Endothelial cell of umbilical vein (primary cell): Measurements from ENCODE around the gene AP5M1. TPM values are rescaled to one million over a fixed set of nuclear protein-coding genes. Genes with fewer than 3 reads are reported as not detected.

ENCODE experiments used
- BruUV-seq: library from RNA; stranded (reverse); fragments of 400-500 nt; replicated peaks from 2 replicates; lab custom pipeline; 2021; lab: Mats Ljungman, UMichigan
- CTCF ChIA-PET: fragments of 300-600, 350-600 bp; sonication (Branson Sonifier 250); formaldehyde crosslinking; loops from one replicate; lab custom pipeline; 2021; ENCODE audit warnings: antibody characterized with exemption, inconsistent platforms; lab: Charles Lee
- POLR2A ChIA-PET: fragments of 300-600, 350-600 bp; sonication (Branson Sonifier 250); formaldehyde crosslinking; loops from one replicate; lab custom pipeline; 2021; ENCODE audit warnings: antibody characterized with exemption, inconsistent platforms; lab: Charles Lee
- DNase-seq: peaks from one replicate; pipeline ENCODE4 v3.0.0-alpha.2; 2011; ENCODE audit warnings: low read depth, low spot score
- FAIRE-seq: peaks from 2 replicates; lab custom pipeline; 2011; peaks lifted over from hg19 to GRCh38; lab: Jason Lieb, UNC
- H2AFZ ChIP-seq: 2 replicates; pipeline ENCODE4 v1.6.0; 2012; ENCODE audit warnings: low read depth, low read length, control low read depth, inconsistent platforms
- H3K27ac ChIP-seq: 2 replicates; pipeline ENCODE4 v1.5.1; 2011; ENCODE audit warnings: low read depth, mild to moderate bottlenecking, control low read depth, low read length, moderate library complexity; ENCODE audit not compliant: insufficient read depth
- H3K27me3 ChIP-seq, 2 experiments: 2 replicates each; pipeline versions ENCODE4 v1.6.0 to v1.6.1; 2011; ENCODE audit warnings: low read length in 2 of 2, mixed read lengths in 1 of 2; ENCODE audit not compliant: control insufficient read depth in 2 of 2, insufficient read depth in 2 of 2
- H3K36me3 ChIP-seq, 2 experiments: 2 replicates in 1 of 2; 3 replicates in 1 of 2; pipeline ENCODE4 v1.5.1; 2011; ENCODE audit warnings: low read length in 2 of 2, mild to moderate bottlenecking in 1 of 2, moderate library complexity in 1 of 2; ENCODE audit not compliant: control insufficient read depth in 2 of 2, insufficient read depth in 2 of 2; ENCODE audit errors: extremely low read depth in 1 of 2
- H3K4me1 ChIP-seq: 3 replicates; pipeline ENCODE4 v1.5.1; 2011; ENCODE audit warnings: mild to moderate bottlenecking, low read length; ENCODE audit not compliant: control insufficient read depth, insufficient read depth; ENCODE audit errors: extremely low read depth
- H3K4me2 ChIP-seq: 2 replicates; pipeline ENCODE4 v1.6.1; 2011; ENCODE audit warnings: low read length, control low read depth, mixed read lengths; ENCODE audit not compliant: insufficient read depth
- H3K4me3 ChIP-seq, 3 experiments: fragments of 200-600 bp in 1 of 3; sonication (generic), shearing (Covaris generic) in 1 of 3; replicated peaks in 1 of 3; 2 replicates each; pipeline ENCODE4 v1.5.1; 2011 to 2016; ENCODE audit warnings: control low read depth in 3 of 3, low read length in 3 of 3, mild to moderate bottlenecking in 2 of 3, inconsistent platforms in 1 of 3, low read depth in 1 of 3, moderate library complexity in 1 of 3; ENCODE audit not compliant: insufficient read depth in 1 of 3
- H3K79me2 ChIP-seq: 2 replicates; pipeline ENCODE4 v1.6.0; 2012; ENCODE audit warnings: low read length, inconsistent platforms; ENCODE audit not compliant: control insufficient read depth, insufficient read depth
- H3K9ac ChIP-seq: replicated peaks from 2 replicates; pipeline ENCODE3; 2011; ENCODE audit warnings: low read length, control low read depth; ENCODE audit not compliant: insufficient read depth; ENCODE audit errors: extremely low read depth
- H3K9me1 ChIP-seq: replicated peaks from 3 replicates; pipeline ENCODE4 v1.6.0; 2011; ENCODE audit warnings: mild to moderate bottlenecking, low read length; ENCODE audit not compliant: control insufficient read depth, insufficient read depth; ENCODE audit errors: extremely low read depth
- H3K9me3 ChIP-seq: replicated peaks from 2 replicates; pipeline ENCODE4 v1.5.1; 2012; ENCODE audit warnings: low read length, inconsistent platforms; ENCODE audit not compliant: control insufficient read depth, insufficient read depth
- H4K20me1 ChIP-seq: replicated peaks from 2 replicates; pipeline ENCODE3; 2011; ENCODE audit warnings: mild to moderate bottlenecking, low read length; ENCODE audit not compliant: control insufficient read depth, insufficient read depth; ENCODE audit errors: extremely low read depth
- EZH2 ChIP-seq: IDR thresholded peaks from 2 replicates; pipeline ENCODE4 v1.6.1; 2012; ENCODE audit warnings: borderline replicate concordance, low read depth, mild to moderate bottlenecking, moderate library complexity, low read length, inconsistent platforms; ENCODE audit not compliant: severe bottlenecking
- FOS ChIP-seq: IDR thresholded peaks from 2 replicates; pipeline ENCODE4 v1.6.1; 2011; ENCODE audit warnings: mild to moderate bottlenecking, low read length, moderate library complexity, borderline replicate concordance; ENCODE audit not compliant: insufficient read depth
- MYC ChIP-seq: IDR thresholded peaks from one replicate; pipeline ENCODE4 v1.6.1; 2011; ENCODE audit warnings: mild to moderate bottlenecking, low read depth, low read length
- POLR2A ChIP-seq: IDR thresholded peaks from 2 replicates; pipeline ENCODE4 v1.6.1; 2012; ENCODE audit warnings: low read depth, mild to moderate bottlenecking, control low read depth, low read length
- dilution Hi-C: fragments of 300-500 bp; cut with MboI; formaldehyde crosslinking; loops from one replicate; pipeline ENCODE4 v1.15.0; 2019; ENCODE audit warnings: low sequenced_read_pairs; ENCODE audit not compliant: extremely low pct_ligation_motif_present
- intact Hi-C: fragments of 100-400 bp; cut with micrococcal nuclease; formaldehyde crosslinking; loops from one replicate; pipeline ENCODE4 v1.10.0; 2022
- polyA plus RNA-seq, 4 experiments: library from polyadenylated mRNA; depleted of rRNA in 3 of 4; stranded (reverse) in 3 of 4; unstranded in 1 of 4; fragments of >200 nt; gene quantifications; 2 replicates each; pipeline versions ENCODE4 v1.2.1 to v1.2.3, GENCODE V29; 2011 to 2012; ENCODE audit warnings: missing spikeins in 1 of 4
- total RNA-seq: library from RNA; stranded (reverse); gene quantifications from 2 replicates; pipeline ENCODE4 v1.2.3, GENCODE V29; 2021
- TF ChIP-seq, protein P1 (sequence below): IDR thresholded peaks from 2 replicates; pipeline ENCODE4 v1.6.1; 2011; ENCODE audit not compliant: insufficient read depth, insufficient read length
- TF ChIP-seq, protein P2 (sequence below), 2 donors: IDR thresholded peaks; 1 replicate in 1 of 2; 2 replicates in 1 of 2; pipeline ENCODE4 v1.5.1; 2011; ENCODE audit warnings: low read length in 2 of 2, mild to moderate bottlenecking in 2 of 2, moderate library complexity in 2 of 2, control low read depth in 1 of 2, inconsistent platforms in 1 of 2, low read depth in 1 of 2; ENCODE audit not compliant: insufficient read depth in 1 of 2; ENCODE audit errors: extremely low read depth in 1 of 2

The AP5M1 gene
- total and polyA plus RNA-seq, 2 donors (not counting 3 experiments of a cell fraction or from before 2014, with no cell fraction given) = 14.8 to 38.7 TPM

DNA sequence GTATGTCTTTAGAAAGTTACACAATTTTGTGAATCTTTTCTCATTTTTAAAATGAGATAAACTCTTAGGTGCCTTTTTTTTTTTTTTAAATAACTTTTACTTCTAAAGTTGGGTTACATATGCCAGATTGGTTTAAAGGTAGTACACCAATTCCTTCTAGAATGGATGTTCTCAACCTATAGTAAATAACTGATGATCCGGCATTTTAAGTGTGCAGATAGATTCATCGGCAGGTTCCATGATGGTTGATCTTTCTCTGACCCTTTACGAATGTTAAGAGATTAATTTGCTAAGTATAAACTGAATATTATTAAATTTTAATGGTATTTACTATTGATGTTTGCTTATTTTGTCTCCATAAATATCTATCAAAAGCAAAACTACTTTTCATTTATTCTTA, 8.3 kb downstream of the AP5M1 start:
- FAIRE-seq = no peak
- dilution Hi-C loops = no loop called here

DNA sequence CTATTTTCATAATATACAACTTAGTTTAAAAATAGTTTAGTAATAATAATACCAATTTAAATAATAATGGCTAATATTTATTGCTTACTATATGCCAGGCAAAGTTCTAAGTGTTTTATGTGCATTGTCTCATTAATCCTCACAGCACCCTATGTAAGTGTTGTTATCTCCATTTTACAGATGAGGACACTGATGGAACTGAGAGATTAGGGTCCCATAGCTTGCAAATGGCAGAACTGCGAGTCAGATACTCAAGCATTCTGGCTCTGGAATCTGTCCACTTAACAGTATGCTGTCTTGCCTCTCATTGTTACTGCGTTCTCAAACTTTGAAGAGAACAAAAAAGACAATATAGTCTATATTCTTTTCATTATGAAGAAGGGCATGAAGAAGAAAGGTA, 19.0 kb downstream of the AP5M1 start:
- no peak for FAIRE-seq
- TF ChIP-seq EZH2 (no peak), FOS (no peak)
- TF ChIP-seq, protein P1, sequence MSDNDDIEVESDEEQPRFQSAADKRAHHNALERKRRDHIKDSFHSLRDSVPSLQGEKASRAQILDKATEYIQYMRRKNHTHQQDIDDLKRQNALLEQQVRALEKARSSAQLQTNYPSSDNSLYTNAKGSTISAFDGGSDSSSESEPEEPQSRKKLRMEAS = no peak

More for the DNA sequence above, 8.3 kb downstream of the AP5M1 start:
- Histone ChIP-seq H3K27ac (no peak overlapping the region), H3K4me2 (no peak overlapping the region), H3K4me3 (no peak overlapping the region), H3K9me3 (no peaks in the 10 kb centered on the region), H3K27me3 (no peaks in the 10 kb centered on the region), H3K9ac (no peak overlapping the region), H3K79me2 (peaks cover 21% of the 10 kb centered on the region), H3K9me1 (no peaks in the 10 kb centered on the region), H2AFZ (no peak overlapping the region), H3K36me3 (peaks cover 6 to 7% of the 10 kb centered on the region in 2 experiments), H4K20me1 (no peaks in the 10 kb centered on the region), H3K4me1 (no peaks in the 10 kb centered on the region)
- ChIA-PET CTCF (no interaction called here), POLR2A (no interaction called here)
- BruUV-seq = no TSS peak
- TF ChIP-seq, protein P2, sequence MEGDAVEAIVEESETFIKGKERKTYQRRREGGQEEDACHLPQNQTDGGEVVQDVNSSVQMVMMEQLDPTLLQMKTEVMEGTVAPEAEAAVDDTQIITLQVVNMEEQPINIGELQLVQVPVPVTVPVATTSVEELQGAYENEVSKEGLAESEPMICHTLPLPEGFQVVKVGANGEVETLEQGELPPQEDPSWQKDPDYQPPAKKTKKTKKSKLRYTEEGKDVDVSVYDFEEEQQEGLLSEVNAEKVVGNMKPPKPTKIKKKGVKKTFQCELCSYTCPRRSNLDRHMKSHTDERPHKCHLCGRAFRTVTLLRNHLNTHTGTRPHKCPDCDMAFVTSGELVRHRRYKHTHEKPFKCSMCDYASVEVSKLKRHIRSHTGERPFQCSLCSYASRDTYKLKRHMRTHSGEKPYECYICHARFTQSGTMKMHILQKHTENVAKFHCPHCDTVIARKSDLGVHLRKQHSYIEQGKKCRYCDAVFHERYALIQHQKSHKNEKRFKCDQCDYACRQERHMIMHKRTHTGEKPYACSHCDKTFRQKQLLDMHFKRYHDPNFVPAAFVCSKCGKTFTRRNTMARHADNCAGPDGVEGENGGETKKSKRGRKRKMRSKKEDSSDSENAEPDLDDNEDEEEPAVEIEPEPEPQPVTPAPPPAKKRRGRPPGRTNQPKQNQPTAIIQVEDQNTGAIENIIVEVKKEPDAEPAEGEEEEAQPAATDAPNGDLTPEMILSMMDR (IDR thresholded peaks at IDR 0.05; ENCODE audit: extremely low read depth in 1 of 2, insufficient read depth in 1 of 2, low read depth in 1 of 2, low read length in 2 of 2) = no peak
- TF ChIP-seq MYC = no peak
- TF ChIP-seq POLR2A = no peak
- intact Hi-C loops = no loop called here
- DNase-seq = no peak

More for the DNA sequence above, 19.0 kb downstream of the AP5M1 start:
- no peak overlapping the region for H3K9ac ChIP-seq
- POLR2A ChIA-PET = no interaction called here
- H3K9me3 ChIP-seq = no peaks in the 10 kb centered on the region
- DNase-seq = no peak
- dilution Hi-C loops (no loop called here), intact Hi-C loops (no loop called here)
- no peaks in the 10 kb centered on the region for H3K9me1 ChIP-seq
- no peak overlapping the region for H3K4me2 ChIP-seq
- H3K27ac ChIP-seq = no peak overlapping the region
- no peaks in the 10 kb centered on the region for H3K4me1 ChIP-seq
- peaks cover 3 to 7% of the 10 kb centered on the region in 2 experiments for H3K36me3 ChIP-seq
- no TSS peak for BruUV-seq
- H3K79me2 ChIP-seq = no peaks in the 10 kb centered on the region
- H4K20me1 ChIP-seq = no peaks in the 10 kb centered on the region
- H2AFZ ChIP-seq = no peak overlapping the region
- CTCF ChIA-PET = no interaction called here
- no peak overlapping the region for H3K4me3 ChIP-seq
- no peaks in the 10 kb centered on the region for H3K27me3 ChIP-seq
